COLO829 (cell line): Measurements from ENCODE around the gene TMEM198.

Experiments used
- DNase-seq: peaks from one replicate; pipeline ENCODE4 v3.0.0; 2012; ENCODE audit warnings: low spot score

The TMEM198 gene

GRCh38 chr2:219581346-219581745 is 37.5 kb downstream of the TMEM198 start:
- DNase-seq = no peak

- DNase-seq = no peak
Measured at GRCh38 chr2:219591091-219591490, 47.3 kb downstream of the TMEM198 start.

GRCh38 chr2:219592736-219593135 is 48.9 kb downstream of the TMEM198 start:
- DNase-seq = no peak

GRCh38 chr2:219593154-219593553 is 49.3 kb downstream of the TMEM198 start:
- DNase-seq = no peak

GRCh38 chr2:219595256-219595655 is 51.4 kb downstream of the TMEM198 start:
- no peak for DNase-seq

GRCh38 chr2:219596954-219597551 is 53.2 kb downstream of the TMEM198 start:
- DNase-seq = no peak

GRCh38 chr2:219597552-219598307 is 53.9 kb downstream of the TMEM198 start, which contains the start of gene STK11IP:
STK11IP (plus strand) TSS chr2:219597857; CDS start chr2:219598120, 263 bp downstream.
- peak; percentile 100 for DNase-seq

- DNase-seq = no peak
Measured at GRCh38 chr2:219598308-219599078, 54.7 kb downstream of the TMEM198 start.
